Heart left ventricle (tissue), 16 donors: ENCODE data around the gene KANTR. TPM values are rescaled to one million over a fixed set of nuclear protein-coding genes. Genes with fewer than 3 reads are reported as not detected.

Source experiments
- ATAC-seq, 4 donors: fragments of 200-7000 bp; cut with Tn5 transposase; one replicate each; pipeline ENCODE4 v1.9.1; 2020 to 2022; ENCODE audit warnings: moderate library complexity in 4 of 4, mild to moderate bottlenecking in 3 of 4, moderate number of reproducible peaks in 1 of 4
- DNase-seq, 5 donors: peaks; one replicate each; pipeline ENCODE4 v3.0.0-alpha.2; 2020
- H3K27ac ChIP-seq, 12 donors: fragments of 200-600 bp; sonication (generic) in 4 of 12; one replicate each; pipeline versions ENCODE4 v1.5.0 to v1.8.0; 2016 to 2022; ENCODE audit warnings: mild to moderate bottlenecking in 2 of 12
- H3K27me3 ChIP-seq, 9 donors: fragments of 200-600 bp; sonication (generic) in 2 of 9; one replicate each; pipeline versions ENCODE4 v1.5.1 to v1.8.0; 2016 to 2022; ENCODE audit warnings: mild to moderate bottlenecking in 3 of 9
- H3K36me3 ChIP-seq, 9 donors: fragments of 200-600 bp; sonication (generic) in 2 of 9; one replicate each; pipeline versions ENCODE4 v1.5.0 to v1.8.0; 2018 to 2022; ENCODE audit warnings: mild to moderate bottlenecking in 2 of 9
- H3K4me1 ChIP-seq, 12 donors: fragments of 200-600 bp; sonication (generic) in 4 of 12; one replicate each; pipeline versions ENCODE4 v1.5.0 to v1.8.0; 2016 to 2022; ENCODE audit warnings: mild to moderate bottlenecking in 3 of 12
- H3K4me3 ChIP-seq, 12 donors: fragments of 200-600 bp; sonication (generic) in 4 of 12; one replicate each; pipeline versions ENCODE4 v1.5.0 to v1.8.0; 2017 to 2022; ENCODE audit warnings: mild to moderate bottlenecking in 9 of 12, moderate library complexity in 4 of 12
- H3K9me3 ChIP-seq, 12 donors: fragments of 200-600 bp; sonication (generic) in 4 of 12; one replicate each; pipeline versions ENCODE4 v1.5.0 to v1.8.0; 2016 to 2022; ENCODE audit warnings: mild to moderate bottlenecking in 1 of 12
- POLR2A ChIP-seq, 2 donors: fragments of 450-650 bp; IDR thresholded peaks; one replicate each; pipeline ENCODE4 v1.6.1; 2017; ENCODE audit warnings: antibody characterized with exemption in 2 of 2, mild to moderate bottlenecking in 2 of 2, moderate library complexity in 2 of 2
- WGBS, 4 donors: extraction: QIAGEN DNeasy Blood & Tissue Kit in 2 of 4; methylation state at CpG; one replicate each; pipeline versions ENCODE4 v1.1.5 to v1.1.7; 2013 to 2018; 5-methylcytosine and 5-hydroxymethylcytosine counted together
- intact Hi-C, 10 donors: fragments of 100-400 bp; cut with DNase I; formaldehyde crosslinking; loops; one replicate each; pipeline versions ENCODE4 v1.11.1 to v1.14.2; 2022
- polyA plus RNA-seq, 2 donors: library from polyadenylated mRNA; stranded (reverse); fragments of 200-250 nt; gene quantifications; one replicate each; pipeline ENCODE4 v1.2.3, GENCODE V29; 2013
- total RNA-seq, 9 donors: library from RNA; depleted of rRNA in 2 of 9; stranded (reverse); fragments of >200 nt in 2 of 9; fragmentation: NEBNext Ultra II Directional in 3 of 9; extraction: Animal tissue kit (Norgen Biotek cat#: 25700) in 3 of 9; gene quantifications; one replicate each; pipeline versions ENCODE4 v1.1.0 to v1.2.4, GENCODE V29; 2016 to 2023
- TF ChIP-seq, protein P1 (sequence below), 12 donors: fragments of 200-600 bp; sonication (generic) in 4 of 12; IDR thresholded peaks; one replicate each; pipeline versions ENCODE4 v1.5.0 to v1.8.0; 2018 to 2022; ENCODE audit warnings: antibody characterized with exemption in 12 of 12, mild to moderate bottlenecking in 5 of 12
- donor health status: ischemic (EF 13 %, LVEDD 7.1; RV severe dilation, severe dysfunction).
- donor health status: healthy with polysubstance abuse.
- donor health status: DM: no; HTN: yes; CAD: no.
- donor health status: DM: no; HTN: no; CAD: no.
- donor health status: ischemic (EF 25% LVEDD 6.9; RV normal size, moderate dysfunction).
- donor health status: ischemic (EF 25% LVEDD 5.7; RV mildly dilated, moderate dysfunction).
- donor health status: healthy.
- donor health status: DM: yes; HTN: yes; CAD: no.
- donor health status: ischemic (EF 35%, LVEDD 5.7; RV mildly dilated, moderate dysfunction).
- donor health status: nonischemic (EF 11% LVEDD 7.7; RV severe dilation, severe dysfunction).
- donor health status: DM: yes; HTN: yes; CAD: no.
- donor health status: PGD.
- donor health status: ischemic (EF 29% LVEDD 5.4; RV normal size, mild dysfunction).
- donor health status: nonischemic (EF 23%, LVEDD 6.1; RV moderate dilation, normal function).

KANTR gene
- total and polyA plus RNA-seq, 11 donors = 2.5 to 9.2 (median 6.0) TPM

DNA sequence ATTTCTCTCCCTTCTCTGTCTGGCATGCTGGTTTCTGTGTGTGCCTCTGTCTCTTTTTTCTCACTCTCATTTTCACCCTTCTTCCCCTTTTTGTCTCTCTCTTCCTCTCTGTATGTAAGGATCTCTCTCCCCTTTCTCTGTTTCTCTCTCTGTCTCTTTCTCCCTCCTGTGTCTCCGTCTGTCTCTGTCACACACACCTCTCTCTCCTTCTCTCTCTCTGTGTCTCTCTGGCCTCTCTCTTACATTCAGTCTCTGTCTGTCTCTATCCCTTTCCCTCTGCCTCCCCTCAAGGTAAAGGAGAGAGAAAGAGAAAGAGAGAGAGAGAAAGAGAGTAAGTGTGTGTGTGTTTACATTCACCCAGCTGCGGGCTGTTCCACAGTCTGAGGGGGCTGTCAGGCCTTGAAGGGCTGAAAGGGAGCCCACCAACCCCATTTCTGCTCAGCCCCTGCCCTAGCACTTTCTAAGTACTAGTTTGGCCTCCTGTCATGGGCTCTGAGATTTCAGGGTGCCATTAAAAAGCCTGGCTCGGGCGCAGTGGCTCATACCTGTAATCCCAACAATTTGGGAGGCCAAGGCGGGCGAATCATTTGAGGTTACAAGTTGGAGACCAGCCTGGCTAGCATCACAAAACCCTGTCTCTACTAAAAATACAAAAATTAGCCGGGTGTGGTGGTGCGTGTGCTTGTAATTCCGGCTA, 21.4 kb upstream of the KANTR start:
- intact Hi-C loops = loop anchor here in 1 of 10 donors (2.0 kb wide), 1 partner anchor 20 kb away; no protein-coding TSS in a partner anchor
- WGBS, 4 donors = 71 to 74% (median 73%) methylated on average over 9 of the region's 9 CpGs

DNA sequence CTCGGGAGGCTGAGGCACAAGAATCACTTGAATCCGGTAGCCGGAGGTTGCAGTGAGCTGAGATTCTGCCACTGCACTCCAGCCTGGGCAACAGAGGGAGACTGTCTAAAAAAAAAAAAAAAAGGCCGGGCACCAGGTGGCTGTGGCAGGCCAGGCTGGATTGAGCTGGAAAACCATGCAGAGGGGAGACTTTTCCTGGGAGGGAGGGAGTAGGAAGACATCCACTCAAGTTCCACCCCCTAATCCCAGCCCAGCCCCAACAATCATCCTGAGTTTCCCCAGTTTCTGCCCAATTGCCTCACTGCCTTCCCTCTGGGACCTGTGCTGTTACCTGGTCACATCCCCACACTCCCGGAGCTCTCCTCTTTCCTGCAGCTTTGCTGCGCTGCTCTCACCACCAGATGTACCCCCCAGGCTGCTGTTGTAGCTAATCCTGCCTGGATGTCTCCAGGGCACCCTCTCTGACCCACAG, 20.8 kb upstream of the KANTR start:
- intact Hi-C loops = loop anchor here in 1 of 10 donors (2.0 kb wide), 1 partner anchor 20 kb away; no protein-coding TSS in a partner anchor
- peaks cover 0 to 11% (median 0%) of the 10 kb centered on the region in 9 donors for H3K27me3 ChIP-seq
- DNase-seq (no peak), ATAC-seq (no peak)
- H3K4me1 ChIP-seq = peaks cover 0 to 3% (median 0%) of the 10 kb centered on the region in 12 donors
- no peaks in the 10 kb centered on the region for H3K36me3 ChIP-seq
- no peaks in the 10 kb centered on the region for H3K9me3 ChIP-seq
- WGBS, 4 donors = 49 to 70% (median 68%) methylated on average over 6 of the region's 6 CpGs
- TF ChIP-seq, protein P1, sequence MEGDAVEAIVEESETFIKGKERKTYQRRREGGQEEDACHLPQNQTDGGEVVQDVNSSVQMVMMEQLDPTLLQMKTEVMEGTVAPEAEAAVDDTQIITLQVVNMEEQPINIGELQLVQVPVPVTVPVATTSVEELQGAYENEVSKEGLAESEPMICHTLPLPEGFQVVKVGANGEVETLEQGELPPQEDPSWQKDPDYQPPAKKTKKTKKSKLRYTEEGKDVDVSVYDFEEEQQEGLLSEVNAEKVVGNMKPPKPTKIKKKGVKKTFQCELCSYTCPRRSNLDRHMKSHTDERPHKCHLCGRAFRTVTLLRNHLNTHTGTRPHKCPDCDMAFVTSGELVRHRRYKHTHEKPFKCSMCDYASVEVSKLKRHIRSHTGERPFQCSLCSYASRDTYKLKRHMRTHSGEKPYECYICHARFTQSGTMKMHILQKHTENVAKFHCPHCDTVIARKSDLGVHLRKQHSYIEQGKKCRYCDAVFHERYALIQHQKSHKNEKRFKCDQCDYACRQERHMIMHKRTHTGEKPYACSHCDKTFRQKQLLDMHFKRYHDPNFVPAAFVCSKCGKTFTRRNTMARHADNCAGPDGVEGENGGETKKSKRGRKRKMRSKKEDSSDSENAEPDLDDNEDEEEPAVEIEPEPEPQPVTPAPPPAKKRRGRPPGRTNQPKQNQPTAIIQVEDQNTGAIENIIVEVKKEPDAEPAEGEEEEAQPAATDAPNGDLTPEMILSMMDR (IDR thresholded peaks at IDR 0.05) = no peak
- no peak for TF ChIP-seq POLR2A (IDR thresholded peaks at IDR 0.05)
- peak overlapping the region in 2 of 12 donors; percentile 63 to 79 for H3K27ac ChIP-seq
- no peak overlapping the region for H3K4me3 ChIP-seq

More for the DNA sequence above, 21.4 kb upstream of the KANTR start:
- DNase-seq (no peak), ATAC-seq (peak in 1 of 4 donors; percentile 15)
- peak overlapping the region in 3 of 12 donors; percentile 7 to 48 (median 44) for H3K4me3 ChIP-seq
- H3K4me1 ChIP-seq = peaks cover 0 to 3% (median 0%) of the 10 kb centered on the region in 12 donors
- H3K27me3 ChIP-seq = peaks cover 0 to 11% (median 0%) of the 10 kb centered on the region in 9 donors
- no peaks in the 10 kb centered on the region for H3K9me3 ChIP-seq
- TF ChIP-seq, protein P1 (IDR thresholded peaks at IDR 0.05) = no peak
- TF ChIP-seq POLR2A (IDR thresholded peaks at IDR 0.05) = no peak
- H3K27ac ChIP-seq = peak overlapping the region in 4 of 12 donors; percentile 13 to 79 (median 53)
- H3K36me3 ChIP-seq = no peaks in the 10 kb centered on the region

DNA sequence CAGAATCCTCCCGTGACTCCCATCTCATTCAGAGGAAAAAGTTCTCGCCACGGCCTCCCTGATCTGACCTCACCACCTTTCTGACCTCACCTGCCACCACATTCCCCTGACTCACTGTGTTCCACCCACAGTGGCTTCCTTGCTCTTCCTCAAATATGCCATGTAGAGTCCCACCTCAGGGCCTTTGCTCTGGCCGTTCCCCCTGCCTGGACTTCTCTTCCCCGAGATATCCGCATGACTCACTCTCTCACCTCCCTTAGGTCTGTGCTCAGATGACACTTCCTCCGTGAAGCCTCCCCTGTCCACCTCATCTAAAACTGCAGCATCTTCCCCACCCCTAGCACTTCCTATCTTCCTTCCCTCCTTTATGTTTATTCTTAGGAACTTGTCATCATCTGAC, 18.9 kb upstream of the KANTR start:
- Histone ChIP-seq H3K36me3 (no peaks in the 10 kb centered on the region), H3K27me3 (peaks cover 0 to 11% (median 0%) of the 10 kb centered on the region in 9 donors), H3K9me3 (no peaks in the 10 kb centered on the region), H3K27ac (no peak overlapping the region), H3K4me3 (no peak overlapping the region), H3K4me1 (peaks cover 0 to 3% (median 0%) of the 10 kb centered on the region in 12 donors)
- 77 to 86% (median 78%) methylated on average over 7 of the region's 7 CpGs for WGBS, 4 donors
- TF ChIP-seq POLR2A (IDR thresholded peaks at IDR 0.05) = no peak
- TF ChIP-seq, protein P1 (IDR thresholded peaks at IDR 0.05) = no peak
- ATAC-seq = no peak
- DNase-seq = no peak
- intact Hi-C loops = no loop called here

DNA sequence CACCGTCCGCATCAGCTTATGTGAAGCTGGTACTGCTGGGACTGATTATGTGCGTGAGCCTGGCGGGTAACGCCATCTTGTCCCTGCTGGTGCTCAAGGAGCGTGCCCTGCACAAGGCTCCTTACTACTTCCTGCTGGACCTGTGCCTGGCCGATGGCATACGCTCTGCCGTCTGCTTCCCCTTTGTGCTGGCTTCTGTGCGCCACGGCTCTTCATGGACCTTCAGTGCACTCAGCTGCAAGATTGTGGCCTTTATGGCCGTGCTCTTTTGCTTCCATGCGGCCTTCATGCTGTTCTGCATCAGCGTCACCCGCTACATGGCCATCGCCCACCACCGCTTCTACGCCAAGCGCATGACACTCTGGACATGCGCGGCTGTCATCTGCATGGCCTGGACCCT, 17.3 kb upstream of the KANTR start:
- peaks cover 0 to 5% (median 0%) of the 10 kb centered on the region in 9 donors for H3K27me3 ChIP-seq
- ATAC-seq (no peak), DNase-seq (no peak)
- H3K27ac ChIP-seq = no peak overlapping the region
- no peak for TF ChIP-seq POLR2A (IDR thresholded peaks at IDR 0.05)
- TF ChIP-seq, protein P1 (IDR thresholded peaks at IDR 0.05) = no peak
- H3K4me1 ChIP-seq = peaks cover 0 to 3% (median 0%) of the 10 kb centered on the region in 12 donors
- H3K36me3 ChIP-seq = no peaks in the 10 kb centered on the region
- 92 to 97% (median 95%) methylated on average over 21 of the region's 21 CpGs for WGBS, 4 donors
- H3K4me3 ChIP-seq = no peak overlapping the region
- H3K9me3 ChIP-seq = no peaks in the 10 kb centered on the region
- intact Hi-C loops = no loop called here
